ENCODE measurements around the gene NACC2.

Gene NACC2

DNA sequence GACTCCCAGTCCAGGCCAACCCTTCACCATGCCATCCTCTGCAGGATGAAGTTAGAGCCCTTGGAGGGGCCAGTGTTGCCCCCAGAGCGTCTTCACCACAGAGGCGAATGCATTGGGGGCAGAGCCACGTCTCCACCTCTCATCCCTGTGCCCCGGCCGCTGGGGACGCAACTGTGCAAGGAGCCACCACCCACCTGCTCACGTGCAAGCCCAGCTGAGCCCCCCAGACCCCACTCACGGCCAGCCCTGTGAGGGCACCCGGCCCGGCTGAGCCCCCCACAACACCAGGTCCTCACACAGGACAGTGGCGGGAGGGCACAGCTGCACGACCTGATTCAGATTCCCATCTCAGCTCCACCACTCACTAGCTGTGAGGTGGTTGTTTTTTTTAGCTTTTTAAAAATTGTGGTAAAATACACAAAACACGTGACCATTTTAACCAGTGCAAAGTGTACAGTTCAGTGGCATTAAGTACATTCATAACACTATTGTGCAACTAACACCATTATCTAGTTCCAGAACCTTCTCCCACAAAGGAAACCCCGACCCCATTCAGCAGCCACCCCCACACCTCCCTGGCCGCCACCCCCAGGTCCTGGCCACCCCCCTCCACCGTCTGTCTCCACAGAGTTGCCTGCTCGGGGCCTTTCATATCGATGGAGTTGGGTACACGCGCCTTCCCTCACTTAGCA, 100.4 kb downstream of the NACC2 start:
- no peak for DNase-seq (ENCODE audit: low read depth in 2 of 2)

DNA sequence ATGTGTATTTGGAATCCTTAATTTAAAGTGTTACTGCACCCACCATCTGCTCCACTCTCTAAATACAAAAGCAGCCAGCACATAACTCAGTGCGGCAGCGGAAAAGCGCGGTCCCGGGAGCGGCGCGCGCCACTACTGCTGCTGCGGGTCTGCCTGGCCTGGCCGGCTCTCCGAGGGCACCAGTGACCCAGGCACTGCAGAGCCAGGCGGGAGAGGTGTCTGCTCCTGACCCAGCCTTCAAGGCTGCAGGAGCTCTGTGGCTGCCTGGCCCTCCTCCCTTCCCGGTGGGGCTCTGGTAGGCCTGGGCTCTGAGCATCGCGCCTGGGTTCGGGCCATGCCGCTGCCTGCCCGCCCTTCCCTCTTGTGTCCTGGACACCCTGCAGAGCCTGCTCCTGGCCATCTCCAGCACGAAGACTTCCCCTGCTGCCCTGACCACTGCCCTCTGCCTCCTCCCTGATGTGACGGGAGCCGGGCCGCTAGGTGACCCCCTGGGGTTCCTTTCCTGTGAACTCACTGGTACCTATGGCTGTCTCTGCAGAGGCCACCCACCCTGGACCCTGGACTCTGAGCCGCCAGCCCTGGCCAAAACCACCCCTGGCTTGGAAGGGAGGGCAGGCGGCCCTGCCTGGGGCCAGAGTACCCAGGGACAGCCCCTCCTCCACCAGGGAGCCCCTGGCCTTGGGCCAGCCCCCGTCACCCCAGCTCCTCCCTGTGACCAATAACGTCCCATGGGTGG, 101.2 kb downstream of the NACC2 start:
- DNase-seq (ENCODE audit: low read depth in 2 of 2) = no peak

DNA sequence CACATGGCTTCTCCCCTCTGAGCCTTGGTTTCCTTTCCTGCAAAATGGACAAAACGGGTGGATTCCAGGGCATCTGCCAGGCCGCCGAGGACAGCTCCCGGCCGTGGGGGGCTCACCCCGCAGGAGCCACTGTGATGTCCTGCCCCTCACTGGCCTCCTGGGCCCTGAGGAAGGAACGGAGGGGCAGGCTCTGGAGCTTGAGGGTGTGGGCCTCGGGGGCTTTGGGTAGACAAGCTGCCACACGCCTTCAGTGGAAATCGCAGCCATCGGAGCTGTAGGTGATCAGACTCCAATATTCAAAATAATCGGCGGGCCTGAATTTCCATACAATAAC, 101.7 kb downstream of the NACC2 start:
- no peak for DNase-seq (ENCODE audit: low read depth in 2 of 2)

DNA sequence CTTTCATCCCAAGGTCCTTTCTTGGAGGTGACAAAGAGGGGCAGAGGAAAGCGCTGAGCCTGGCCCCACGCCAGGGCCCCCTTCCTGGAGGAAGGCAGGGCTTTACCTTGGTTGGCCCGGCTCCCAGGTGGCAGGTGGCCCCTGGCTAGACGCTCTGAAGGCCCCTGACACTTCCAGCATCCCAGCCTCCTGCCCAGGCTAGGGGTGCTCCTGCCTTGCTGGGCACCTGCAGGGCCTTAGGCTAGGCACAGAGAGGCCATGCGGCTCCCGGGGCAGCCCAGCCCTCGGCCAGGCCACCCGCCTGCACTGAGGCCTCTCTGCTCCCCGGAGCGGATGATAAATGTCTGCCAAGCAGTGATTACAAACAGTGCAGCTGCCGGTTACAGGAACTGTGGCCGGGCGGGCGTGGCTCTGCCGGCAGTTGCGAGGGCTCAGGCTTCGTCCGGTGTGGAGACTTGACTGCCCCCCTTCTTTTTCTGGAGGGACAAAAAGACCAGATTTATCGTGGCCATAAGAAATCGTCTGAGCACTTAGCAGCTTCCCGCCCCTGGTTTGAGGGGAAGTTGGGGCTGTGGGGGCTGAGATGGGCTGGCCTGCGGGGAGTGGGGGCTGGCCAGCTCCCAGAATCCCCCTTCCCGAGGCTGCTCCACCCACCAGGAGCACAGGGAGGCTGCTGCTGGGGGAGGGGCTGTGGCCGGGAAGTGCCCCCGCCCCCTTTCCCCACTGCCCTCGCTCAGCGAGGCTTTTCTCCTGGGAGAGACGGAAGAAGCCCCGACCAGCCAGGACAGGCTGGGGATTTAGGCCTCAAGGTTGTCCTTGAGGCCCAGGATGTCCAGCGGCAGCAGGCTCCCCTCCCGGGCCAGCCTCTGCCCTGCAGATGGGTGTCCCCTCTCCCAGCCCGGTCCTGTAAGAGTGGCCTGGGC, 102.3 kb downstream of the NACC2 start:
- DNase-seq (ENCODE audit: low read depth in 2 of 2) = no peak

DNA sequence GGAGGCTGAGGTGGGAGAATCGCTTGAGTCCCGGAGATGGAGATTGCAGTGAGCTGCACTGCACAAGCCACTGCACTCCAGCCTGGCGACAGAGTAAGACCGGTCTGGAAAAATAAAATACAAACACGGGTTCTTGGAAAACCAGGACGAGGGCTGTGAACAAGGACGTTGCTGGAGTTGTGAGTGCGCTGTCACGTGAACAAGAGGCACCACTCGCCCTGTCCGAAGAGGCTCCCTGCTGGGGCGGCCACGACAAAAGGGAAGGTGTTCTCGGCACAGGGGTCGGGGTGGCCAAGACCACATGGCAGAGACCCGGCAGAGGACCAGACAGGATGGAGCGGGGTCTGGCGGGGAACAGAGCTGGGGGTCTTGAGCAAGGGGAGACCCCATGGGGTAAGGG, 103.3 kb downstream of the NACC2 start:
- DNase-seq (ENCODE audit: low read depth in 2 of 2) = no peak

DNA sequence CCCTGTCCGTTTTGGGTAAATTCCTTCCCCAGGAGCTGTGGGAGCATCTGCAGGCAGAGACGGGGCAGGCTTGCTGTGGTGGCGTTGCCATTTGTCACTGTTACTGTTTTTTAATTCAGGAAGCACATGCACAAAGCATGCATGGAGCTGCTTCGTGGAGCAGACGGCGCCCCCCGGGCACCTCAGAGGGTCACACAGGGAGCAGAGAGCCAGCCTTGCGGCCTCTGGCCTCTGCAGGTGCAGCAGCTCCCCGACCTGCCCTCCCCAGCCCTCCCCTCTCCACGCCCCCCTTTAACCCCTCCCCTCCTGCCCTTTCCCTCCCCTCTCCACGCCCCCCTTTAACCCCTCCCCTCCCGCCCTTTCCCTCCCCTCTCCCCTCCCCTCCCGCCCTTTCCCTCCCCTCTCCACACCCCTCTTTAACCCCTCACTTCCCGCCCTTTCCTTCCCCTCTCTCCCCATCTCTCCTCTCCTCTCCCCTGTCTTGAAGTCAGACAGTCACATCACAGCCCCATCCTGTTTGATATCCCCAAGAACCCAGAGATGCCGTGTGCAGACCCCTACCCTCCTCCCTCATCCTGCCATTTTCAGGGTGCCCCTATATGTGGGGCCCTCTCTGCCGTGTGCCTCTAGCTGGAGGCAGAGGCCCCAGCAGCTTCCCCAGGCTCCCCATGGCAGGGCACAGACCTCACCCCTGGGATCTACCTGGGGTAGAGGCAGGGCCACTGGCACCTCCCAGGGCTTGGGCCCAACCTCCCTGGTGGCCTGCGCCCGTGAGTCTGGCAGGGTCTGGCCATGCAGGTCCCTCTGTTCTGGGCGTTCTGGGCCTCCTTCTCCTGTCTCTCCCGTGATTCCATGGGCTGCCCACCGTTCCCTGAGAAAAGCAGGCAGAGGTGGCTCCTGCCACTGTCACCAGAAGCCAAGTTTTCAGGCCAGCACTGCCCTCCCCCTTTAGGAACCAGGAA, 104.3 kb downstream of the NACC2 start:
- DNase-seq (ENCODE audit: low read depth in 2 of 2) = no peak

DNA sequence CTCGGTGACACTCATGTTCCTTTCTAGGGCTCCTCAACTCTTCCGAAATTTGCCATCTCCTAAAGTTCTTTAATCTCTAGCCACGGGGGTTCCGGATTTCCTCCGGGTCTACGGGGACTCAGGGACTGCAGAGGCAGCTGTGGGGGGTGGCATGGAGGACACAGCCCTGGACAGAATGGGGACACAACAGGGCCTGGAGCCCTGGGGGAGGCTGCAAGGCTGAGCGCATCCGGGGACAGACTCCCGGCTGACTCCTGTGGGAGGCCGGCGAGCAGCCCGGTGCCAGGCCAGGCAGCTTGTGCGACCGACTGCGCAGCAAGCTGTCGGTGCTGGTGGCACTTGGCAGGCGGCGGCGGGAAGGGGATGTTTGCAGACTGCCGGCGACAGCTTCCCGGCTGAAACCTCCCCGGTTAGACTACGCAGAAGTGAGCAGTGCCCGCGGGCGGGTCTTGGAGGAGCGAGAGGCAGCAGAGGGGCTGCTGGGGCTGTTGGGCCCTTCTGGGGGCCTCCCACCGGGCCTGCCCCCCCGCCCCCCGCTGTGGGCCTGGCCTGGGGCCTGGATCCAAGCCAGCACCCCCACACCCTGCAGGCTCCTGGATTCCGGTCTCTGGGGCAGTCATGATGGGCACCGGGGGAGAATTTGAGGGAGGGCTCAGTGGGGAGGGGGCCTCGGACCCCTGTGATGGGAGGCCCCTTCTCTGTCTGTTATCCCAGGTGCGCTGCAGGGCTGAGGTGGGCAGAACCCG, 105.2 kb downstream of the NACC2 start:
- no peak for DNase-seq (ENCODE audit: low read depth in 2 of 2)

DNA sequence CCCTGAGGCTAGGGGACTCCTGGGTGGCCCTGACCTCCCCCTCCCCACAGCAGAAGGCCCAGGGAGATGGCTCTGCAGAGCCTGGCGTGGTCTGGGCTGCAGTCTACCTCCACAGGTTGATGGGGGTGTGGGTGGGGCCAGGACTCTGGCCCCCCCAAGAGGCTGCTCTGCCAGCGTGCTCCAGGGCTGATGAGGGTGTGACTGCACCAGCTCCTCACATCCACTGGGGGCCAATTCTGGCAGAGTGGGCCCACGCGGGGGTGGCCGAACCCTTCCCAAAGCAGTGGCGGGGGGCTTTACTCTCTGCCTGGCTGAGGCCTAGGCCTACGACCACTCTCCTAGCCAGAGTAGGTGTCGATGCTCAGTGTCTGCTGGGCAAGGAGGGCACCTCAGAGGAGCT, 105.9 kb downstream of the NACC2 start:
- no peak for DNase-seq (ENCODE audit: low read depth in 2 of 2)

DNA sequence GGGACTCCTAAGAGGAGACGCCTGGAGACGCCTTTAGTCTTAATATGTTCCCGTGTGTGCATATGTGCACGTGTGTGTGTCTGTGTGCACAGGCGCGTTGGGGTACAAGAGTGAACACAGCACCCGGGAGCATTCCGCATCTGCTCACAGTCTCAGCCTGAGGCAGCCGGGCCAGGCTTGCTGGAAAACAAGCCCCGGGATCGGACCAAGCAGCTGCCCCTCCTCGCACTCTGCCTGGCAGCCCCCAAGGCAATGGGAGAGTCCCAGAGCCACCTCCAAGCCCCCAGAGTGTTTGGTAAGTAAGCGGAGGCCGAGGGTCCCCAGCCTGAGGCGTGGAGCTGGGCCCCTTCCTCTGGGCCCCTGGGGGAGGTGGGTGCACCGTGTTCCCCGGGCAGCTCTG, 106.6 kb downstream of the NACC2 start:
- DNase-seq (ENCODE audit: low read depth in 2 of 2) = no peak

DNA sequence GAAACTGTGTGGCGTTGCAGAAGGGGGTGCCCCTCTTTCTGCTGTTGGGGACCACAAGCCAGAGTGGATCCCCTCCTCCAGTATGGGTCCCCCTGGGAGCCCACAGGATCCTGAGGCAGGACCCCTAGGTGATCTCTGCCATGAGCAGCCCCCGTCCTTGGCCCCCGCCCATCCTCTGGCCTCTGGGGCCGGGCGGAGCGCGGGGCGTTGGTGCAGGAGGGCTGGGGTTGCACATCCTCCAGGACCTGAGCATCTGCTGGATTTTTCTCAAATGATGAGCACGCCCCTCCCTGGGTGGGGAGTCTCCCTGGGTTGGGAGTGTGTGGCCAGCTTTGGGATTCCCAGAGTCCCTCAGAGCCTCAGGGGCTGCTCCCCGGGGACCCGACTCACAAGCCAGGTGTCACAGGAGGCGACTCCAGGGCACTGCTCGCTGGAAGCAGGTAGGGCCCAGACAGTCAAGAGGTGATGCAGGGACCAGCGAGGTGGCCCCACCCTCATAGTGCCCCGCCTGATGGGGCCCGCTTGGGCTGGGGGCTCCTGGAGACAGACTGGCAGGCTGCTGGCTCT, 107.2 kb downstream of the NACC2 start:
- DNase-seq (ENCODE audit: low read depth in 2 of 2) = no peak

DNA sequence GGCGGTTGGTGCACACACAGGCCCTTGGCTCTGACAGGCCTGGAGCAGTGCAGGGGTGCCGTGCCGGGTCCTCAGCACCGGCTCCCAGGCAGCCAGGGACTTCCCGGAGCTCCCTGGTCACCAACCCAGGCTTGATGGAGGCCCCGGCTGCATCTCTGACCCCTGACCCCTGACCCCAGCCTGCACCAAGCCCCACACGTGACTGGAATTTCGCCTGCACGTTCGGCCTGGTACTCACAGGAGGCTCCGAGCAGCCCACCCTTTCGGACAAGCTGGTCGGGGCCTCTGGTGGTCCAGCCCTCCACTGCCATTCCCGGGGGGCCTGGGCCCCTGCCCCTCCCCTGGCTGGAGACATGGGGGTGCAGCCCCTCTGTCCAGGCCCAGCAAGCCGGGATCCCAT, 108.5 kb downstream of the NACC2 start:
- DNase-seq (ENCODE audit: low read depth in 2 of 2) = no peak

DNA sequence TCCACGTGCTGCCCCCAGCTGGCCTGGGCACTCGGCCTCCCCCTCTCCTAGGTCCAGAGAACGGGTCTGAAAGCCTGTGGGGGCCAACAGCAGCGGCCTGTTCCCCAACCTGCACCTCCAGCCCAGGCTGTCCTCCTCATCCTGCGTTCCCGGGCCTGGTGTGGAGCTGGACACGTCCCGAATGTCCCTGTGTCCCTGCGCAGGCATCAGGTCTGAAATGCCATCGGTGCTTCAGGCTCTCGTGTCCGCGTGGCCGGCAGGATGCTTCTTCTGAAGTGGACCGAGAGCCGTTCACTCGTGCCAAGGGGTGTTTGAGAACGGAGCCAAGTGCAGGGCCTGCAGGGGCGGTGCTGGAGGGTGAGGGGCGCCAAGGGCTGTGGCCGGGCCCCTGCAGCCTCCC, 109.2 kb downstream of the NACC2 start:
- no peak for DNase-seq (ENCODE audit: low read depth in 2 of 2)

DNA sequence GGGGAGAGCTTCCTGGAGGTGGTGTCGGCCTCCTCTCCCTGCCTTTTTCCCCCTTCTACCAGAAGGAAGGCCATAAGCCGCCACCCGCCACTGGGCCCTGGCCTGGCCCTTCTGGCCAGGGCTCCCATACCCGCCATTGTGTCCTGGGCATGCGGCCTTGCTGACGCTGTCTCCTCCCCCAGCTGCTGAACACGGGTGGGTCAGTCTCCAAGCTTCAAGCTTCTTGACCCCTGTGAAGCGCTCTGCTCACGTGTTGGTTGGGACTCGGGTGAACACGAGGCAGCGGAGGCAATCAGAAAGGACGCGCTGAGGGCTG, 109.7 kb downstream of the NACC2 start:
- no peak for DNase-seq (ENCODE audit: low read depth in 2 of 2)

DNA sequence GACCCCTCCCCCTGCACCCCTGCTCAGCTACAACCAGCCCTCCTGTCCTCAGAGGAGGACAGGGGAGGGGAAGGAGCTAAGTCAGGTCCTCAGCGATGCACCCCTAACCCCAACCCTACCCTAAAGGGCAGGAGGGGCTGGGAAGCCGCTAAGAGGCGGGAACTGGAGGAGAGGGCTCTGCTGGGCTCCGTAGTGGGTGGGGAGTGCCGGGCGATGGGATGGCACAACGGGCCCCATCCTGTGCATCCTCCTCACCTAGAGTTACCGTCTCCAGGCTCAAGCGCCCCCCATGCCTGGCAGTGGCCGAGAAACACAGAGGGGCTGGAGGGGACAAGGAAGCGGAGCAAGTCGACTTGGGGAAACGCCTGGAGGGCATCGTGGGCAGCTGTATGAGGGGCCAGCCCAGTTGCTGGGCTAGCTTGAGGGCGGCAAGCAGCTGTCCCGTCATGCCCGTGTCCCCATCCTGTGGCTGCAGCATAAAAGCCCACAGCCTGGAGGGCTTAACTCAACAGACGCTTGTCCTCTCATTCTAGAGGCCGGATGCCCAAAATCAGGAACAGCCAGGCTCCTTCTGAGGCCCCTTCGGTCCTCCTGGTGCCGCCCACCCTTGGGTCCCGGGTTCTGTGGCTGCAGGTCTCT, 110.9 kb downstream of the NACC2 start:
- no peak for DNase-seq (ENCODE audit: low read depth in 2 of 2)

DNA sequence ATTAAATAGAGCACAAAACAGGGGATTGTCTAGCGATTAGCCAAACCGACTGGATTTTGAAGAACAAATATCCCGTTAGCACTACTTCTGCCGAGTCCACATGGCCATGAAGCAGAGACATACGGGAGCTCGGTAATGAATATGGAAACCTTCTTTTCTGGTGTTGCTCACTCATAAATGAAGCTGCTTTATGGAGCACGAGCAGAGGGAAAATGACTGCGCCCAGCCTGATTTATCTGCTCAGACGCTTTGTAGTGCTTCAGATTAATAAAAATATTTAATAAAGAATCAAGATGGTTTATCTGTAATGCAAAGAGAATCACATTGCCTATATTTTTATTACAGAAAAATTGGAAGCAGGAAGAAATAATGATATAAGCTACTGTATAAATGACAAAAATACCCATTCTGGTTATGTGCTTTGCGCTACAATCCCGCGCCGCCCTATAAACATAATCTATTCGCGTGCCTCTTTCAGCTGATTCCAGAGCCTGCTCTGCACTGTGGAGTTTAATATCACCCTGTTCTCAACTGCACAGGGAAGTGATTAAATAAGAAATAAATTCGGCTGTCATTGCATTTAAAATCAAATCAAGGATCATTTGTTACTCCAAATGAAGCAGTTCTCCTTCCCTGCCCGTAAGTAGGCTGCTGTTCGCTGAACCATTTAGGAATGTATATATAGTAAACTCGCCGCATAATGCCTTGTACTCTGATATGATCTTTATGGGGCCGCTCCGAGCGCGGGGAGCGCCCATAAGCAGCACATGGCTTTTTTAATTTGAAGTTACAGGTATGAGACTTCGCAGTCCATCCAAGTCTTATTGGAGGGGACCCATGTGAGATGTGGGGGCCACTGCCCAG, 111.6 kb downstream of the NACC2 start:
- no peak for DNase-seq (ENCODE audit: low read depth in 2 of 2)

DNA sequence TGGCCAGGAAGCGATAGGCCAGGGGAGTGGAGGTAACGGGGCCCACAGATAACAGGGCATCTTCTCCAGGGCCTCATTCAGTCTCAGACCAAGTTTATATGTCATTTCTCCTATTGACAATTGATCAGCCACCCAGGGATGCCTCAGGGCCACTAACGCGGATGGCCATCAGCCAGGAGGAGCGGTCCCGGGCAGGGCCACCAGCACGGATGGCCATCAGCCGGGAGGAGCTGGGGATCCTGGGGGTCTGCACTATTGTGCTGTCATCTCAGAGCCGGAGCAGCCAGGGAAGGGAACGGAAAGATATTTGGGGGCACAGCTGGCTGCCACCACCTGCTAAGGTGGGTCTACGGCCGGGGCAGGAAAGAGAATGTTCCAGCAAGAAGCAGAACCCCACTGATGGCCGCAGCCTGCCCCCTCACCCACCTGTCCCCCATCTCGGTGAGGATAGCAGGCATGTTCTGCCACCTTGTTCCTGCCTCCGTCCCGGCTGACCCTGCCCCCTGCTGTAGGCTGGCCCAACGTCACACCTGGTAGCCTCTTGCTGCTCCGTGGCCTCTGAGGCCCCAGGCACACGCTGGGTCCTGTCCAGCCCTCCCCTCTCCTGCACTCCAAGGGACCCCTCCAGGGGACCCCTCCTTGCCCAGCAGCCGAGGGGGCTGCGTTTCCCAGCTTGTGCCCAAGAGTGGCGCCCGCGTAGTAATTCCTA, 112.4 kb downstream of the NACC2 start:
- no peak for DNase-seq (ENCODE audit: low read depth in 2 of 2)

DNA sequence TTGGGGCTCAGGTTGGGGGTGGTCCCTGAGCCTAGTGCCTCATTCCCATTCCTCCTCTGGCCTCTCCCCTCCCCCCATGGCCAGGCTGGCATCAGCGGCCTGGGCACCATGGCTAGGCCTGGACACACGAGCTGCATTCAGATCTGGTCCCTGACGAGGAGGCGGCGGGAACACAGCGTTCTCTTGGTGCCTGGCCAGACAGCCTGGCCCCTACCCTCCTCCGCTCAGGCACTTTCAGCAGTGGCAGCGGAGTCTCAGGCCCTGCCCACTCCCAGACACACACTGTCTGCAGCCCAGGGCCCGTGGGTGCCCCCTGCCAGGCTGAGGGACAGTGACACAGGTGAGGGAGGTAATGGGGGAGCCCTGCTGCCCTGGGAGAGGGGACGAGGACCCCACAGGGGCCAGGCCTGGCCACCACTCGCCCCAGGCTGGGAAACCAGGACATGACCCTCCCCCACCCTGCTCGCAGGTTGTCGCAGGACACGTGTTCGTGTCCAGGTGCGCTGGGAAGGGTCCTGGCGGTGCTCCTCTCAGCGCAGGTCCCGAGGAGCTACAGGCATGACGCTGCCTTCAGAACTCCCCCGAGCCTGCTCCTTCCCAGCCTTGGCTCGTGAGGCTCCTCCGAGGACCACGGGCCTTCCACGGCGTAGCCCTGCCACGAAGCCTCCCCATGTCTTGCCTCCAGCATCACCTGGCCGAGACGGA, 114.0 kb downstream of the NACC2 start:
- no peak for DNase-seq (ENCODE audit: low read depth in 2 of 2)
